T-helper 1 cell treated with Interleukin-12 subunit alpha and Interleukin-12 subunit beta and Interleukin-4 antibody, amounts not matched to agents 30 μg/mL and 1 μg/mL, for 36 hours (primary cell): ENCODE data around the gene AGER.
"Not testable (repeated sequence)": the region's sequence is repeated elsewhere in the genome, so short reads cannot be mapped to it uniquely, and the experiment has no call there.

Source experiments
- H3K27ac Mint-ChIP-seq: one replicate; pipeline ENCODE4 v1.8.0; 2021; ENCODE audit warnings: mild to moderate bottlenecking, mixed read lengths
- H3K27me3 Mint-ChIP-seq: one replicate; pipeline ENCODE4 v1.8.0; 2021; ENCODE audit warnings: low read depth, mixed read lengths
- H3K36me3 Mint-ChIP-seq: one replicate; pipeline ENCODE4 v1.8.0; 2021; ENCODE audit warnings: low read depth, mixed read lengths
- H3K4me1 Mint-ChIP-seq: one replicate; pipeline ENCODE4 v1.8.0; 2021; ENCODE audit warnings: low read depth, mixed read lengths
- H3K4me3 Mint-ChIP-seq: one replicate; pipeline ENCODE4 v1.8.0; 2021; ENCODE audit warnings: mild to moderate bottlenecking, moderate library complexity, mixed read lengths
- H3K9me3 Mint-ChIP-seq: one replicate; pipeline ENCODE4 v1.8.0; 2021; ENCODE audit warnings: mixed read lengths

Gene AGER

DNA sequence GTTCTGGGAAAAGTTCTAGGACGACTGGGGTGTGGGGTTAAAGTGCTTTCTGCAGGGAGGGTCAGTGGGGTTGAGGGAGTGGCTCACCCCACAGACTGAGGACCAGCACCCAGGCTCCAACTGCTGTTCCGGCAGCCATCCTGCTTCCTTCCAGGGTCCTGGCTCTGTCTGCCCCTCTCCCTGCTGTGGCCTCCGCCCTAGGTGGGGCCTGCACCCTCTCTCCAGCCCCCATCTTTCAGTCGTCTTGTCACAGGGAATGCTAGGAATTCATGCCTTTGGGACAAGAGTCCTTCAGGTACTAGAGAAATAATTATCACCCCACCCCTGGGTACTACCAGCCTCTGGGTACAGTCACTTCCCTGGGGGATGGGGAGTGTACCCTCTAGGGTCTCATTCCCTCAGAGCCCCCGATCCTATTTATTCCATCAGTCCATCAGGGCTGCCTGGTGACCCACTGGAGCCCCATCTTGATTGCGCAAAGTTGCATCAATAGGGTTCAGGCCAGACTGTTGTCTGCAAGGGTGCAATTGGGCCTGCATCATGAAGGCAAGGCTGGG, at the start of gene AGER:
TSS of gene AGER (minus strand) at position 170 of the 557 bp plus-strand sequence. CDS start at position 139, 31 bp downstream.
- Mint-ChIP-seq H3K9me3 (no peaks in the 10 kb centered on the region), H3K27me3 (no peaks in the 10 kb centered on the region), H3K4me3 (no peak within 1 kb of the TSS), H3K27ac (no peak within 1 kb of the TSS), H3K36me3 (peaks cover 53% of the 10 kb centered on the region), H3K4me1 (peaks cover 38% of the 10 kb centered on the region)

GRCh38 chr6:32226434-32226833, 42.4 kb upstream of the AGER start:
- H3K4me3 Mint-ChIP-seq: no peak overlapping the region

GRCh38 chr6:32224696-32225095, 40.6 kb upstream of the AGER start:
- Mint-ChIP-seq H3K9me3 (no peaks in the 10 kb centered on the region), H3K4me1 (no peaks in the 10 kb centered on the region), H3K27me3 (peaks cover 1% of the 10 kb centered on the region), H3K36me3 (no peaks in the 10 kb centered on the region), H3K27ac (no peak overlapping the region), H3K4me3 (no peak overlapping the region)

More at GRCh38 chr6:32226434-32226833, 42.4 kb upstream of the AGER start:
- Mint-ChIP-seq H3K4me1 (no peaks in the 10 kb centered on the region), H3K27me3 (no peaks in the 10 kb centered on the region), H3K27ac (no peak overlapping the region), H3K36me3 (no peaks in the 10 kb centered on the region), H3K9me3 (no peaks in the 10 kb centered on the region)

DNA sequence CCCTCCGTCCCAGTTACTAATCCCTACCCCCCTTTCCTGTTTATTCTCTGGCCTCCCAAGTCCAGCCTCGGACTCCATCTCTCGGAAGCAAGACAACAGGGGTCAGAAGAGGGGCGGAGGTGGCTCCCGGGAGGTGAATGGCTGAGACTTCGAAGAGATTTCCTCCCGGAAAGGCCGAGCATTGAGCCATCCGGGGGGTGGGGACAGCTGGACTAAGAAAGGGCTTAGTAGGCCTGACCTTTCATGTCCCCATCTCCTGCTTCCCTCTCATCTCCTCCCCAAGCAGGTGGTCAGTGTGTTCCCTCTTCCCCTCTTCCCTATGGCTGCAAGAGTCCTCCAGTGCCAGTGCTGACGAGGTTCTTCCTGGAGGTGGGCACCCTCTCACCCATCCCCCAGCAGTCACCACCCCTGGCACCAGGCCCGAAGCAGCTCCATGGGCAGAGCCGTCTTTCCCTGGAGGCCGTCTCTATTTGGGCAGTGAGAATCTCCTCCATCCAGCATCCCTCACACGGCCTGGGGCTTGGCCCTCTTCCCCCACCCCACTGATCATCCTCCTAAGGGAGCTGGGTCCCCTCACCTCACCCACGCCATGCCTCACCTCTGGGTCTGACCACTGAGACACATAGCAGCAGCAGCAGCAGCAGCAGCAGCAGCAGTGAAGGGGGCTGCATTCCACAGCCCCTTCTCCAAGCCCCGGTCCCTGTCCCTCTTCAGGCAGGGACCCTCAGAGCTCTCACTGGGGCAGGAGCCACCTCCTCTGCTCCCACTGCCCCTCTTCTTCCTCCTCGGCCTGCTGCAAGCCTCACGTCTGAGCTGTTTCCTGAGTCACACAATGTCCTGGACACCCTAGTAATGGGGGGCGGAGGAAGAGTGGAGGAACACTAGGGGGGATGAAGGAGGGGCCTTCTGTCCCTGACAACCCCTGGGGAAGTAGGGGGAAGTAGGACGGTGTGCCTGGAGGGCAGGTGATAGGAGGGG, 39.5 kb upstream of the AGER start, which contains the start of gene NOTCH4:
TSS of gene NOTCH4 (minus strand) at position 810 of the 978 bp plus-strand sequence. CDS start at position 671, 139 bp downstream.
- H3K27ac Mint-ChIP-seq: no peak within 1 kb of the TSS

DNA sequence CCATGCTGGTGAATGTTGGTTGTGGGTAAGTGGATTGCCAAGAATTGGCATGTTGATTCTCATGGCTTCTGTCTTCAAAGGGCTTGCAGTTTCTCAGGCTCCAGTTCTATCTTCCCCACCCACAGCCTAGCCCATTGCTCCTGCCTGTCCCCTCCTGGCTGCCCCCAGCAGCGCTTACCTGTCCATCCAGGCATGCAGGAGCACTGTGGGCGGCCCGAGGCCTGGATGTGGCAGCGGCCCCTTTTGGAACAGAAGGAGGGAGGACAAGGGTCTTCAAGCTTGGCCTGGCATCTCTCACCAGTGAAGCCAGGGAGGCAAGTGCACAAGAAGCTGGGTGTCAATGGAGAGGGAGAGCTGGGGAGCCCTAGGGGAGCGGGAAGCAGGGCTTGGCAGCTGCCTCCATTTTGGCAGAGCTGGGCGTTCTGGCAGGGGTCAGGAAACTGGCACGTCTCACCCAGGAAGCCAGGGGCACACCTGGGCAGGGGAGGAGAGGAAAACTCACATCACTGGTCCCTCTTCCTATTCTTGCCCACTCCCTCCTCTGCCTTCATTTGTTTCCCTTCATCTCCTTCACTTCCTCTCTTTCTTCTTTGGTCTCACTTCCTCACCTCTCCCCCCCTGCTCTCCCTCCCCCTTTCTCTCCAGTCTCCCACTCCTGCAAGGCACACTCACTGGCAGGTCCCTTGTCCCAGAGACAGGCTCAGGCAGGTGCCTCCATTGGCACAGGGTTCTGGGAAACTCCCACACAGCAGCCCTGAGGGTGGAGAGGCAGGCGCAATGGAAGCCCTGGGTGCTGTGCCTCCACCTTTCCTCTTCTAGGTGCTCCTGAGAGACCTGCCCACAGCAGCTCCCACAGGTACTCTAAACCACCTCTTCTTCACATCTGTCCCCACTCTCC, 38.5 kb upstream of the AGER start:
- no peak overlapping the region for H3K27ac Mint-ChIP-seq
- H3K4me3 Mint-ChIP-seq: no peak overlapping the region
- no peaks in the 10 kb centered on the region for H3K36me3 Mint-ChIP-seq
- H3K9me3 Mint-ChIP-seq: no peaks in the 10 kb centered on the region
- no peaks in the 10 kb centered on the region for H3K4me1 Mint-ChIP-seq
- H3K27me3 Mint-ChIP-seq: peaks cover 8% of the 10 kb centered on the region

More for the DNA sequence above, 39.5 kb upstream of the AGER start, which contains the start of gene NOTCH4:
- no peak within 1 kb of the TSS for H3K4me3 Mint-ChIP-seq
- H3K9me3 Mint-ChIP-seq: no peaks in the 10 kb centered on the region
- peaks cover 8% of the 10 kb centered on the region for H3K27me3 Mint-ChIP-seq
- H3K4me1 Mint-ChIP-seq: no peaks in the 10 kb centered on the region
- no peaks in the 10 kb centered on the region for H3K36me3 Mint-ChIP-seq

- Mint-ChIP-seq H3K36me3 (no peaks in the 10 kb centered on the region), H3K4me1 (peaks cover 2% of the 10 kb centered on the region), H3K27ac (no peak overlapping the region), H3K27me3 (peaks cover 11% of the 10 kb centered on the region), H3K4me3 (no peak overlapping the region), H3K9me3 (no peaks in the 10 kb centered on the region)
Measured at GRCh38 chr6:32220021-32220420, 36.0 kb upstream of the AGER start.

GRCh38 chr6:32218167-32218566, 34.1 kb upstream of the AGER start:
- peaks cover 2% of the 10 kb centered on the region for H3K4me1 Mint-ChIP-seq
- H3K27me3 Mint-ChIP-seq: peaks cover 11% of the 10 kb centered on the region
- no peaks in the 10 kb centered on the region for H3K9me3 Mint-ChIP-seq
- no peak overlapping the region for H3K27ac Mint-ChIP-seq
- no peak overlapping the region for H3K4me3 Mint-ChIP-seq
- no peaks in the 10 kb centered on the region for H3K36me3 Mint-ChIP-seq

DNA sequence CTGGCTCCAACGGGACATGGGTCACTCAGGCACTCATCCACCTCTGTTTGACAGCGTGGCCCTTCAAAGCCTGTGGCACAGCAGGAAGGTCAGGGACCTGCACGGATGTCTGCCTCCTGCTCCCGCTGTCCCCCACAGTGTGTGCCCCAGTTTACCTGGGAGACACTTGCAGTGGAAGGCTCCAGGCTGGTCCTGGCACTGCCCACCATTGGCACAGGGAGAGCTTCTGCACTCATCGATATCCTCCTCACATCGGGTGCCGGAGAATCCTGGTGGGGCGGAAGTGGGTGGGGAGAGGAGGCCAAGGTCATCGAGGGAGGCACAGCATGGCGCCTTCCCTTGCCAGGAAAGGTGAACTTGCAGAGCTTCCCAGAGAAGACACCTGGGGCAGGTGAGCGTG, 32.9 kb upstream of the AGER start:
- Mint-ChIP-seq H3K36me3 (no peaks in the 10 kb centered on the region), H3K27ac (no peak overlapping the region), H3K4me1 (peaks cover 2% of the 10 kb centered on the region), H3K9me3 (no peaks in the 10 kb centered on the region), H3K27me3 (peaks cover 11% of the 10 kb centered on the region), H3K4me3 (no peak overlapping the region)

DNA sequence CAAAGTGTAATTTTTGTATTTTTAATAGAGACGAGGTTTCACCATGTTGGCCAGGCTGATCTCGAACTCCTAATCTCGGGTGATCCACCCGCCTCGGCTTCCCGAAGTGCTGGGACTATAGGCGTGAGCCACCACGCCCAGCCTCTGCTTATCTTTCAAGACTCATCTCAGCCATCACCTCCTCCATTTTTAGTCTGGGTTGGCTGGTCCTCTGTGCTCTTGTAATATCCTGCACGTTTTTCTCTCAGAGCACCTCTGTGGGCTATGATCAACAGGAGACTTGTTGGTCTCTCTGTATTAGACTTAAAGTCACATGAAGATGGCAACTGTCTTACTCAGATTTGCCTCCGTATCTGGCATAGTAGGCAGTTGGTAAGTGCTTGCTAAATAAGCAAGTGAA, 32.2 kb upstream of the AGER start:
- Mint-ChIP-seq H3K36me3 (no peaks in the 10 kb centered on the region), H3K4me3 (no peak overlapping the region), H3K27ac (no peak overlapping the region), H3K27me3 (peaks cover 11% of the 10 kb centered on the region), H3K4me1 (peaks cover 2% of the 10 kb centered on the region), H3K9me3 (no peaks in the 10 kb centered on the region)

DNA sequence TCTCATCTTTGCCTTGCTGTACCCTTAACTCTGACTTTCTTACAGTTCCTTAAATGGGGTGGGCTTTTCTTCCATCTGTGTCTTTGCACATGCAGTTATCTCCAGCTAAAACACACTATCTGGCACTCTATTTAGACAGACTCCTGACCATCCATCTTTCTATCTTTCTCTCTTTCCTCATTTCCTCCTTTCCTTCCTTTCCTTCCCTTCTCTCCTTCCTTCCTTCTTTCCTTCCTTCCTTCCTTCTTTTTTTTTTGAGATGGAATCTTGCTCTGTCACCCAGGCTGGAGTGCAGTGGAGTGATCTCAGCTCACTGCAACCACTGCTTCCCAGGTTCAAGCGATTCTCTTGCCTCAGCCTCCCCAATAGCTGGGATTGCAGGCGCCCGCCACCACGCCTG, 31.6 kb upstream of the AGER start:
- no peaks in the 10 kb centered on the region for H3K9me3 Mint-ChIP-seq
- H3K36me3 Mint-ChIP-seq: no peaks in the 10 kb centered on the region
- H3K27me3 Mint-ChIP-seq: peaks cover 11% of the 10 kb centered on the region
- no peak overlapping the region for H3K27ac Mint-ChIP-seq
- no peak overlapping the region for H3K4me3 Mint-ChIP-seq
- peaks cover 2% of the 10 kb centered on the region for H3K4me1 Mint-ChIP-seq

GRCh38 chr6:32214126-32214525, 30.1 kb upstream of the AGER start:
- no peak overlapping the region for H3K4me3 Mint-ChIP-seq
- H3K4me1 Mint-ChIP-seq: peaks cover 2% of the 10 kb centered on the region
- no peak overlapping the region for H3K27ac Mint-ChIP-seq
- H3K9me3 Mint-ChIP-seq: no peaks in the 10 kb centered on the region
- peaks cover 6% of the 10 kb centered on the region for H3K27me3 Mint-ChIP-seq
- no peaks in the 10 kb centered on the region for H3K36me3 Mint-ChIP-seq

DNA sequence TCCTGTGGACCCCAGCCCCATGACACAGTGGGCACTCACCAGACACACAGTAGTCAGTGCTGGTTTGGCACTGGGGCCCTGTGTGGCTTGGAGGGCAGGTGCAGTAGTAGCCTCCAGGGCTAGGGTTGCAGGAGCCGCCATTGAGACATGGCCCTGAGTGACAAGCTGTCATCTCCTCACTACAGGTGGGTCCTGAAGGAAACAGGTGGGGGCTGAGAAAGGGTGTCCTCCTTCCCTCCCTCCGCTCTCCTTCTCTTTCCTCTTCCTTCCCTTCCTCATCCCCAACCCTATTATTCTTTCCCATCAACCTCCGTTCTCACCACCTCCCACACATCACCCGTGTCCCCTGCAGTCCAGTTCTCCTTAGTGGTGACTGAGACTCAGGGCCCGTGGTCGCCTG, 29.6 kb upstream of the AGER start:
- Mint-ChIP-seq H3K4me1 (peaks cover 2% of the 10 kb centered on the region), H3K27me3 (peaks cover 10% of the 10 kb centered on the region), H3K27ac (no peak overlapping the region), H3K36me3 (no peaks in the 10 kb centered on the region), H3K4me3 (no peak overlapping the region), H3K9me3 (no peaks in the 10 kb centered on the region)

- Mint-ChIP-seq H3K27ac (no peak overlapping the region), H3K36me3 (no peaks in the 10 kb centered on the region), H3K27me3 (peaks cover 12% of the 10 kb centered on the region), H3K4me3 (no peak overlapping the region), H3K4me1 (peaks cover 2% of the 10 kb centered on the region), H3K9me3 (no peaks in the 10 kb centered on the region)
Measured at GRCh38 chr6:32212076-32212760, 28.2 kb upstream of the AGER start.

- H3K9me3 Mint-ChIP-seq, H3K36me3 Mint-ChIP-seq, H3K4me1 Mint-ChIP-seq, H3K4me3 Mint-ChIP-seq, H3K27ac Mint-ChIP-seq: not testable (repeated sequence)
- peaks cover 11% of the 10 kb centered on the region for H3K27me3 Mint-ChIP-seq
Measured at GRCh38 chr6:32211432-32211831, 27.4 kb upstream of the AGER start.
